HCT116 (cell line): ENCODE results near the gene MTMR6. TPM values are rescaled to one million over a fixed set of nuclear protein-coding genes. Genes with fewer than 3 reads are reported as not detected.

ENCODE experiments used
- ATAC-seq: fragments of 200-7000 bp; cut with Tn5 transposase; 2 replicates; pipeline ENCODE4 v1.9.1; 2020; ENCODE audit warnings: mild to moderate bottlenecking, moderate library complexity
- BruUV-seq: library from RNA; stranded (reverse); fragments of 400-500 nt; replicated peaks from 2 replicates; lab custom pipeline; 2021; lab: Mats Ljungman, UMichigan
- CTCF ChIA-PET: fragments of 300-600 bp; sonication (Branson Sonifier 250); formaldehyde crosslinking; loops from one replicate; lab custom pipeline; 2021; ENCODE audit warnings: antibody characterized with exemption; lab: Charles Lee
- POLR2A ChIA-PET: fragments of 300-600, 350-600 bp; sonication (Branson Sonifier 250); formaldehyde crosslinking; loops from one replicate; lab custom pipeline; 2021; ENCODE audit warnings: antibody characterized with exemption; lab: Charles Lee
- RAD21 ChIA-PET, 2 experiments: fragments of 300-600 bp; sonication (Branson Sonifier 250); formaldehyde crosslinking; loops; one replicate each; lab custom pipeline; 2023; ENCODE audit warnings: low total read pairs in 2 of 2; ENCODE audit not compliant: uncharacterized antibody in 2 of 2, unreplicated experiment in 2 of 2, low non-redundant PET in 1 of 2; lab: Charles Lee
- DNase-seq: peaks from one replicate; pipeline ENCODE4 v3.0.0-alpha.2; 2010; ENCODE audit warnings: low read depth, low spot score
- H2AFZ ChIP-seq: fragments of 200-600 bp; shearing (Covaris generic), sonication (generic); 2 replicates; pipeline ENCODE4 v1.6.1; 2017; ENCODE audit warnings: low read depth, mixed run types, mixed read lengths, antibody characterized with exemption, low read length; ENCODE audit not compliant: poor library complexity, severe bottlenecking
- H3K27ac ChIP-seq: 2 replicates; pipeline ENCODE4 v1.5.1; 2012; ENCODE audit warnings: low read depth, low read length
- H3K27me3 ChIP-seq: fragments of 200-600 bp; sonication (generic); 2 replicates; pipeline ENCODE4 v1.6.1; 2016; ENCODE audit warnings: mixed run types, low read length, mixed read lengths; ENCODE audit not compliant: insufficient read depth
- H3K36me3 ChIP-seq, 2 experiments: fragments of 200-500 bp in 1 of 2; fragments of 200-600 bp in 1 of 2; sonication (Bioruptor generic) in 1 of 2; sonication (generic) in 1 of 2; 2 replicates each; pipeline versions ENCODE4 v1.5.1 to v1.6.1; 2014 to 2016; ENCODE audit warnings: low read length in 2 of 2, inconsistent platforms in 1 of 2, mixed read lengths in 1 of 2, mixed run types in 1 of 2; ENCODE audit not compliant: insufficient read depth in 2 of 2, control insufficient read depth in 1 of 2
- H3K4me1 ChIP-seq, 2 experiments: fragments of 200-600 bp in 1 of 2; sonication (generic) in 1 of 2; 2 replicates each; pipeline versions ENCODE4 v1.5.1 to v1.6.1; 2012 to 2017; ENCODE audit warnings: low read length in 2 of 2, inconsistent platforms in 1 of 2, mild to moderate bottlenecking in 1 of 2, mixed read lengths in 1 of 2, mixed run types in 1 of 2, moderate library complexity in 1 of 2; ENCODE audit not compliant: insufficient read depth in 2 of 2, control insufficient read depth in 1 of 2
- H3K4me2 ChIP-seq: fragments of 200-600 bp; sonication (generic); 2 replicates; pipeline ENCODE4 v1.6.1; 2017; ENCODE audit warnings: mixed run types, low read length, mixed read lengths
- H3K4me3 ChIP-seq, 2 experiments: fragments of 200-600 bp in 1 of 2; sonication (generic) in 1 of 2; replicated peaks in 1 of 2; 2 replicates each; pipeline ENCODE4 v1.5.1; 2011 to 2016; ENCODE audit warnings: low read length in 2 of 2, control low read depth in 1 of 2, low read depth in 1 of 2, mild to moderate bottlenecking in 1 of 2, mixed read lengths in 1 of 2, mixed run types in 1 of 2
- H3K79me2 ChIP-seq: fragments of 200-600 bp; sonication (generic); 2 replicates; pipeline ENCODE4 v1.6.1; 2017; ENCODE audit warnings: mild to moderate bottlenecking, mixed run types, low read length, moderate library complexity, mixed read lengths; ENCODE audit not compliant: insufficient read depth
- H3K9ac ChIP-seq: fragments of 200-600 bp; sonication (generic); 2 replicates; pipeline ENCODE4 v1.6.1; 2016; ENCODE audit warnings: low read length, mixed read lengths
- H3K9me2 ChIP-seq: fragments of 200-600 bp; sonication (generic), shearing (Covaris generic); 2 replicates; pipeline ENCODE4 v1.6.1; 2017; ENCODE audit warnings: mixed run types, mild to moderate bottlenecking, moderate library complexity; ENCODE audit not compliant: insufficient read depth
- H3K9me3 ChIP-seq, 2 experiments: fragments of 200-500 bp in 1 of 2; fragments of 200-600 bp in 1 of 2; sonication (Bioruptor generic) in 1 of 2; sonication (generic) in 1 of 2; 2 replicates each; pipeline ENCODE4 v1.6.1; 2014 to 2017; ENCODE audit warnings: low read length in 2 of 2, mixed read lengths in 2 of 2, inconsistent platforms in 1 of 2, low read depth in 1 of 2, mild to moderate bottlenecking in 1 of 2, mixed run types in 1 of 2, moderate library complexity in 1 of 2; ENCODE audit not compliant: control insufficient read depth in 1 of 2, insufficient read depth in 1 of 2
- H4K20me1 ChIP-seq: fragments of 200-600 bp; sonication (generic), shearing (Covaris generic); 2 replicates; pipeline ENCODE4 v1.6.1; 2017; ENCODE audit warnings: mixed run types, mild to moderate bottlenecking, moderate library complexity; ENCODE audit not compliant: insufficient read depth
- CEBPB ChIP-seq: IDR thresholded peaks from 2 replicates; pipeline ENCODE4 v1.6.1; 2012; ENCODE audit warnings: low read depth
- EGR1 ChIP-seq: IDR thresholded peaks from 2 replicates; pipeline ENCODE4 v1.6.1; 2012; ENCODE audit warnings: low read depth
- ELF1 ChIP-seq: IDR thresholded peaks from 2 replicates; pipeline ENCODE4 v1.6.1; 2012; ENCODE audit warnings: low read depth, borderline replicate concordance
- EZH2 ChIP-seq: fragments of 200-600 bp; sonication (generic); IDR thresholded peaks from 2 replicates; pipeline ENCODE4 v1.6.1; 2017; ENCODE audit warnings: antibody characterized with exemption, mixed run types
- EZH2phosphoT487 ChIP-seq: fragments of 200-600 bp; IDR thresholded peaks from 2 replicates; pipeline ENCODE4 v1.6.1; 2018; ENCODE audit warnings: antibody characterized with exemption, borderline replicate concordance
- RAD21 ChIP-seq: IDR thresholded peaks from 2 replicates; pipeline ENCODE4 v1.6.1; 2012; ENCODE audit warnings: low read depth, mild to moderate bottlenecking
- REST ChIP-seq: IDR thresholded peaks from 2 replicates; pipeline ENCODE4 v1.6.1; 2012; ENCODE audit warnings: low read depth
- SIN3A ChIP-seq: IDR thresholded peaks from 2 replicates; pipeline ENCODE4 v1.6.1; 2012; ENCODE audit warnings: low read depth
- TCF7L2 ChIP-seq: IDR thresholded peaks from 2 replicates; pipeline ENCODE4 v1.7.0; 2011; ENCODE audit warnings: borderline replicate concordance, inconsistent platforms; ENCODE audit not compliant: insufficient read depth, insufficient read length; ENCODE audit errors: extremely low read depth
- YY1 ChIP-seq: IDR thresholded peaks from 2 replicates; pipeline ENCODE4 v1.6.1; 2011; ENCODE audit warnings: low read length, low read depth, moderate library complexity, mild to moderate bottlenecking; ENCODE audit not compliant: insufficient replicate concordance; ENCODE audit errors: extremely low read depth
- ZFX ChIP-seq: fragments of 450-650 bp; IDR thresholded peaks from 2 replicates; pipeline ENCODE4 v1.6.1; 2017
- intact Hi-C: fragments of 100-400 bp; cut with micrococcal nuclease; formaldehyde crosslinking; loops from 2 replicates; pipeline ENCODE4 v1.10.0; 2022
- total RNA-seq: library from RNA; stranded (reverse); gene quantifications from one replicate; pipeline ENCODE4 v1.2.1, GENCODE V29; 2021; ENCODE audit not compliant: unreplicated experiment

Gene MTMR6
- total RNA-seq, 1 experiment from 2014 or later, result 11.4 TPM

- TF ChIP-seq EZH2phosphoT487, result no peak
- TF ChIP-seq, all 23 proteins: peak for 0
Measured at GRCh38 chr13:25210842-25211569, 76.3 kb downstream of the MTMR6 start (continued).

DNA sequence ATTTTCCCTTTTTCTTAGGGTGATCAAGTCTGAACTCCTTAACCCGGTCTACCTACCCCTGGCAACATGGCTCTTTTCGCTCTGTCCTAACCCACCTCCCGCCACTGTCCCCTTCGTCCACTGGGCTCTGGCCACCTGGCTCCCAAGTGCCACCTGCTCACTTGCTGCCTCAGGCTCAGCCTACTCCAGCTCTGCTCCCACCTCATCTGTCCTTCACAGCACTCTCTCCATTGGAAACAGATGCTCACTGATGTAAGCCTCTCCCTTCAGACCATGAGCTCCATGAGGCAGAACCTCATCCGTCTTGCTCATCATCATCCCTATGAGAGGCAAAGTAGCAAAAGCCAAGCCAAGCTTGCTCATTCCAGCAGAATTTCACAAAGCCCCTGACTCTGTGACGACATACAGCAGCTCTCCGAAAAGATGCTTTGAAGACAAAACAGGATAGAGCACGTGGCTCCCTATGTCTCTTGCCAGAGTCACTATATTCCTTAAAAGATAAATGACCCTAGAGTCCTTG is 79.9 kb downstream of the MTMR6 start:
- Histone ChIP-seq H2AFZ (no peak overlapping the region), H3K4me3 (no peak overlapping the region), H3K9me3 (no peaks in the 10 kb centered on the region), H3K27ac (no peak overlapping the region), H3K9me2 (no peaks in the 10 kb centered on the region), H4K20me1 (no peaks in the 10 kb centered on the region), H3K79me2 (no peaks in the 10 kb centered on the region), H3K4me1 (peaks cover 0 to 4% of the 10 kb centered on the region in 2 experiments; a peak in 1 of 4 replicates), H3K27me3 (peaks cover 8% of the 10 kb centered on the region; the same call in 1 of the 2 replicates), H3K36me3 (no peaks in the 10 kb centered on the region), H3K4me2 (no peak overlapping the region), H3K9ac (no peak overlapping the region)
- ChIA-PET CTCF (no interaction called here), POLR2A (no interaction called here), RAD21 (no interaction called here)
- DNase-seq, result no peak
- no peak for ATAC-seq
- intact Hi-C loops, result no loop called here
- no TSS peak for BruUV-seq
- TF ChIP-seq CEBPB (no peak), REST (no peak), TCF7L2 (no peak), SIN3A (no peak), EZH2 (no peak), RAD21 (no peak), EGR1 (no peak), ZFX (no peak), YY1 (no peak), ELF1 (no peak)
